Fibroblast of lung (primary cell): ENCODE data around the gene HSPB8. TPM values are rescaled to one million over a fixed set of nuclear protein-coding genes. Genes with fewer than 3 reads are reported as not detected.

ENCODE experiments used
- DNase-seq, 2 donors: peaks; one replicate each; pipeline versions ENCODE4 v3.0.0 to v3.0.0-alpha.2; 2010; ENCODE audit warnings: low read depth in 2 of 2
- H2AFZ ChIP-seq: 2 replicates; pipeline ENCODE4 v1.5.1; 2012; ENCODE audit warnings: low read length, control low read depth, inconsistent platforms
- H3K27ac ChIP-seq: 2 replicates; pipeline ENCODE4 v1.5.1; 2011; ENCODE audit warnings: low read length, control low read depth; ENCODE audit not compliant: insufficient read depth
- H3K27me3 ChIP-seq: 2 replicates; pipeline ENCODE4 v1.5.1; 2011; ENCODE audit warnings: mild to moderate bottlenecking, low read length; ENCODE audit not compliant: control insufficient read depth, insufficient read depth
- H3K36me3 ChIP-seq: 2 replicates; pipeline ENCODE4 v1.5.1; 2011; ENCODE audit warnings: low read length; ENCODE audit not compliant: control insufficient read depth, insufficient read depth
- H3K4me1 ChIP-seq: 2 replicates; pipeline ENCODE4 v1.5.1; 2011; ENCODE audit warnings: low read length; ENCODE audit not compliant: control insufficient read depth, insufficient read depth; ENCODE audit errors: extremely low read depth
- H3K4me2 ChIP-seq: 2 replicates; pipeline ENCODE4 v1.5.1; 2011; ENCODE audit warnings: low read length, control low read depth; ENCODE audit not compliant: insufficient read depth; ENCODE audit errors: extremely low read depth
- H3K4me3 ChIP-seq, 4 experiments: fragments of 200-600 bp in 1 of 4; sonication (generic) in 1 of 4; replicated peaks in 1 of 4; 2 replicates each; pipeline ENCODE4 v1.5.1; 2011 to 2016; ENCODE audit warnings: low read length in 4 of 4, low read depth in 3 of 4, mild to moderate bottlenecking in 3 of 4, control low read depth in 2 of 4, inconsistent platforms in 1 of 4, mixed read lengths in 1 of 4; ENCODE audit not compliant: insufficient read depth in 1 of 4; ENCODE audit errors: control extremely low read depth in 1 of 4
- H3K79me2 ChIP-seq: 2 replicates; pipeline ENCODE4 v1.5.1; 2012; ENCODE audit warnings: mild to moderate bottlenecking, low read length, inconsistent platforms; ENCODE audit not compliant: control insufficient read depth, insufficient read depth
- H3K9ac ChIP-seq: 2 replicates; pipeline ENCODE4 v1.5.1; 2011; ENCODE audit warnings: mild to moderate bottlenecking, low read length, control low read depth; ENCODE audit not compliant: insufficient read depth
- H3K9me3 ChIP-seq: 2 replicates; pipeline ENCODE4 v1.5.1; 2012; ENCODE audit warnings: low read depth, low read length; ENCODE audit not compliant: control insufficient read depth, insufficient read depth
- H4K20me1 ChIP-seq: 2 replicates; pipeline ENCODE4 v1.5.1; 2011; ENCODE audit warnings: low read length; ENCODE audit not compliant: control insufficient read depth, insufficient read depth; ENCODE audit errors: extremely low read depth
- CTCF ChIP-seq, 2 donors: IDR thresholded peaks in 1 of 2; conservative IDR thresholded peaks in 1 of 2; 1 replicate in 1 of 2; 2 replicates in 1 of 2; pipeline ENCODE4 v1.5.1; 2011 to 2012; ENCODE audit warnings: low read length in 2 of 2, control low read depth in 1 of 2, inconsistent platforms in 1 of 2, low read depth in 1 of 2, mild to moderate bottlenecking in 1 of 2
- EZH2 ChIP-seq: IDR thresholded peaks from 2 replicates; pipeline ENCODE4 v1.5.1; 2012; ENCODE audit warnings: low read length, control low read depth, mild to moderate bottlenecking; ENCODE audit errors: missing control alignments
- polyA plus RNA-seq, 2 donors: library from polyadenylated mRNA; depleted of rRNA in 1 of 2; stranded (reverse) in 1 of 2; unstranded in 1 of 2; fragments of >200 nt; gene quantifications; 2 replicates each; pipeline ENCODE4 v1.2.1, GENCODE V29; 2011 to 2012; ENCODE audit warnings: missing spikeins in 1 of 2
- total RNA-seq: library from RNA; depleted of rRNA; stranded (reverse); fragments of >200 nt; gene quantifications from 2 replicates; pipeline ENCODE4 v1.2.1, GENCODE V29; 2014

The HSPB8 gene
- total and polyA plus RNA-seq, 2 donors (not counting 1 experiment from before 2014, with no cell fraction given), result 23.8 to 42.4 TPM

- H4K20me1 ChIP-seq, result no peaks in the 10 kb centered on the region
- DNase-seq, result no peak
- no peak for TF ChIP-seq EZH2
- no peak for TF ChIP-seq CTCF (conservative IDR thresholded peaks at IDR 0.05 in 1 of 2, IDR thresholded peaks at IDR 0.05 in 1 of 2; ENCODE audit: low read depth in 1 of 2, low read length in 2 of 2)
- no peak overlapping the region for H3K27ac ChIP-seq
- no peaks in the 10 kb centered on the region for H3K9me3 ChIP-seq
- H3K27me3 ChIP-seq, result no peaks in the 10 kb centered on the region
- H3K79me2 ChIP-seq, result no peaks in the 10 kb centered on the region
- no peaks in the 10 kb centered on the region for H3K36me3 ChIP-seq
- H3K9ac ChIP-seq, result no peak overlapping the region
- no peak overlapping the region for H3K4me3 ChIP-seq
- H3K4me2 ChIP-seq, result no peak overlapping the region
- no peaks in the 10 kb centered on the region for H3K4me1 ChIP-seq
- no peak overlapping the region for H2AFZ ChIP-seq
Observed at GRCh38 chr12:119239040-119239439, 60.3 kb downstream of the HSPB8 start.

- H4K20me1 ChIP-seq, result no peaks in the 10 kb centered on the region
- no peaks in the 10 kb centered on the region for H3K9me3 ChIP-seq
- no peaks in the 10 kb centered on the region for H3K4me1 ChIP-seq
- H2AFZ ChIP-seq, result no peak overlapping the region
- no peaks in the 10 kb centered on the region for H3K27me3 ChIP-seq
- DNase-seq, result no peak
- no peak overlapping the region for H3K4me3 ChIP-seq
- no peak overlapping the region for H3K9ac ChIP-seq
- TF ChIP-seq EZH2 (no peak), CTCF (conservative IDR thresholded peaks at IDR 0.05 in 1 of 2, IDR thresholded peaks at IDR 0.05 in 1 of 2; ENCODE audit: low read depth in 1 of 2, low read length in 2 of 2) (no peak)
- no peak overlapping the region for H3K27ac ChIP-seq
- H3K4me2 ChIP-seq, result no peak overlapping the region
- H3K36me3 ChIP-seq, result no peaks in the 10 kb centered on the region
- H3K79me2 ChIP-seq, result no peaks in the 10 kb centered on the region
Observed at GRCh38 chr12:119241049-119241448, 62.3 kb downstream of the HSPB8 start.

- no peaks in the 10 kb centered on the region for H3K9me3 ChIP-seq
- H3K9ac ChIP-seq, result no peak overlapping the region
- no peak overlapping the region for H3K27ac ChIP-seq
- no peak overlapping the region for H2AFZ ChIP-seq
- H4K20me1 ChIP-seq, result no peaks in the 10 kb centered on the region
- no peak for DNase-seq
- no peaks in the 10 kb centered on the region for H3K27me3 ChIP-seq
- H3K4me1 ChIP-seq, result no peaks in the 10 kb centered on the region
- no peak overlapping the region for H3K4me2 ChIP-seq
- TF ChIP-seq EZH2 (no peak), CTCF (conservative IDR thresholded peaks at IDR 0.05 in 1 of 2, IDR thresholded peaks at IDR 0.05 in 1 of 2; ENCODE audit: low read depth in 1 of 2, low read length in 2 of 2) (no peak)
- H3K79me2 ChIP-seq, result no peaks in the 10 kb centered on the region
- H3K4me3 ChIP-seq, result no peak overlapping the region
- no peaks in the 10 kb centered on the region for H3K36me3 ChIP-seq
Observed at GRCh38 chr12:119241580-119242169, 62.9 kb downstream of the HSPB8 start.

Other genes with a start within 250 kb of the HSPB8 start
- gene SRRM4, start 197.4 kb upstream of the HSPB8 start, total RNA-seq, result not detected in 2 replicates
- gene SRRM4, start 197.4 kb upstream of the HSPB8 start, polyA plus RNA-seq, result not detected in 2 replicates
- gene CCDC60, start 155.8 kb downstream of the HSPB8 start, total RNA-seq, result not detected in 2 replicates
- gene CCDC60, start 155.8 kb downstream of the HSPB8 start, polyA plus RNA-seq, result not detected in 2 replicates